Heart right ventricle (tissue), 16 donors: ENCODE results near the gene LARP4B. TPM values are rescaled to one million over a fixed set of nuclear protein-coding genes. Genes with fewer than 3 reads are reported as not detected.

Experiments
- ATAC-seq, 8 donors: fragments of 200-7000 bp; cut with Tn5 transposase; one replicate each; pipeline ENCODE4 v1.9.1; 2020; ENCODE audit warnings: mild to moderate bottlenecking in 8 of 8, moderate library complexity in 8 of 8, moderate number of reproducible peaks in 1 of 8
- DNase-seq, 2 donors: peaks; one replicate each; pipeline ENCODE4 v3.0.0-alpha.2; 2020
- H3K27ac ChIP-seq, 10 donors: fragments of 200-600 bp; sonication (generic) in 2 of 10; one replicate each; pipeline versions ENCODE4 v1.5.0 to v1.8.0; 2020 to 2022; ENCODE audit warnings: mild to moderate bottlenecking in 3 of 10
- H3K27me3 ChIP-seq, 7 donors: fragments of 200-600 bp; one replicate each; pipeline ENCODE4 v1.8.0; 2021 to 2022; ENCODE audit warnings: mild to moderate bottlenecking in 2 of 7
- H3K36me3 ChIP-seq, 9 donors: fragments of 200-600 bp; sonication (generic) in 1 of 9; one replicate each; pipeline versions ENCODE4 v1.5.0 to v1.8.0; 2020 to 2022; ENCODE audit warnings: mild to moderate bottlenecking in 2 of 9
- H3K4me1 ChIP-seq, 9 donors: fragments of 200-600 bp; sonication (generic) in 1 of 9; one replicate each; pipeline versions ENCODE4 v1.5.0 to v1.8.0; 2020 to 2022; ENCODE audit warnings: mild to moderate bottlenecking in 4 of 9
- H3K4me3 ChIP-seq, 10 donors: fragments of 200-600 bp; sonication (generic) in 2 of 10; one replicate each; pipeline versions ENCODE4 v1.5.0 to v1.8.0; 2020 to 2022; ENCODE audit warnings: mild to moderate bottlenecking in 7 of 10, moderate library complexity in 2 of 10
- H3K9me3 ChIP-seq, 11 donors: fragments of 200-600 bp in 10 of 11; sonication (generic) in 2 of 11; one replicate each; pipeline versions ENCODE4 v1.5.0 to v1.8.0; 2013 to 2022; ENCODE audit warnings: mild to moderate bottlenecking in 2 of 11, control low read depth in 1 of 11, moderate library complexity in 1 of 11
- CTCF ChIP-seq, 9 donors: fragments of 200-600 bp; sonication (generic) in 2 of 9; IDR thresholded peaks; one replicate each; pipeline versions ENCODE4 v1.5.0 to v1.8.0; 2021 to 2022; ENCODE audit warnings: antibody characterized with exemption in 9 of 9, mild to moderate bottlenecking in 5 of 9, moderate library complexity in 1 of 9
- WGBS, 2 donors: extraction: QIAGEN DNeasy Blood & Tissue Kit; methylation state at CpG; one replicate each; pipeline ENCODE4 v1.1.7; 2013; ENCODE audit warnings: inconsistent platforms in 1 of 2; 5-methylcytosine and 5-hydroxymethylcytosine counted together
- intact Hi-C, 10 donors: fragments of 100-400 bp; cut with DNase I; formaldehyde crosslinking; loops; one replicate each; pipeline versions ENCODE4 v1.11.1 to v1.14.2; 2022
- polyA plus RNA-seq, 2 donors: library from polyadenylated mRNA; stranded (reverse); fragments of 200-250 nt; gene quantifications; one replicate each; pipeline ENCODE4 v1.2.3, GENCODE V29; 2013
- total RNA-seq, 10 donors: library from RNA; stranded (reverse); fragmentation: NEBNext Ultra II Directional in 3 of 10; extraction: Animal tissue kit (Norgen Biotek cat#: 25700) in 3 of 10; gene quantifications; one replicate each; pipeline versions ENCODE4 v1.2.1 to v1.2.4, GENCODE V29; 2021 to 2023
- donor health status: Arrhythmogenic right ventricular cardiomyopathy.
- donor health status: ischemic (EF 13 %, LVEDD 7.1; RV severe dilation, severe dysfunction).
- donor health status: healthy with polysubstance abuse.
- donor health status: DM: no; HTN: yes; CAD: no.
- donor health status: DM: no; HTN: no; CAD: no.
- donor health status: ischemic (EF 25% LVEDD 6.9; RV normal size, moderate dysfunction).
- donor health status: ischemic (EF 25% LVEDD 5.7; RV mildly dilated, moderate dysfunction).
- donor health status: healthy.
- donor health status: DM: yes; HTN: yes; CAD: no.
- donor health status: Ischemic cardiomyopathy.
- donor health status: ischemic (EF 35%, LVEDD 5.7; RV mildly dilated, moderate dysfunction).
- donor health status: nonischemic (EF 11% LVEDD 7.7; RV severe dilation, severe dysfunction).
- donor health status: DM: yes; HTN: yes; CAD: no.
- donor health status: PGD.
- donor health status: ischemic (EF 29% LVEDD 5.4; RV normal size, mild dysfunction).
- donor health status: nonischemic (EF 23%, LVEDD 6.1; RV moderate dilation, normal function).

LARP4B gene
- total and polyA plus RNA-seq, 12 donors: 10.6 to 82.6 (median 61.9) TPM

GRCh38 chr10:870564-871166 is 60.8 kb downstream of the LARP4B start:
- Histone ChIP-seq H3K27me3 (no peaks in the 10 kb centered on the region), H3K4me3 (no peak overlapping the region), H3K9me3 (no peaks in the 10 kb centered on the region), H3K4me1 (peaks cover 5 to 70% (median 48%) of the 10 kb centered on the region in 9 donors), H3K36me3 (peaks cover 0 to 62% (median 6%) of the 10 kb centered on the region in 9 donors), H3K27ac (peak overlapping the region in 5 of 10 donors; percentile 8 to 73 (median 61))
- WGBS, 2 donors: 88 to 91% methylated on average over 7 of the region's 7 CpGs
- intact Hi-C loops: loop anchor here in 1 of 10 donors (5.0 kb wide), 1 partner anchor 62 kb away; the partner anchor contains the start of gene LARP4B
- ATAC-seq (no peak), DNase-seq (no peak)
- TF ChIP-seq CTCF (IDR thresholded peaks at IDR 0.05): no peak

- WGBS, 2 donors: 24 to 53% methylated on average over 3 of the region's 3 CpGs
- no peak for ATAC-seq
- peaks cover 5 to 73% (median 48%) of the 10 kb centered on the region in 9 donors for H3K4me1 ChIP-seq
- H3K9me3 ChIP-seq: no peaks in the 10 kb centered on the region
- H3K27ac ChIP-seq: peak overlapping the region in 8 of 10 donors; percentile 21 to 75 (median 49)
- no peak overlapping the region for H3K4me3 ChIP-seq
- DNase-seq: no peak
- H3K27me3 ChIP-seq: no peaks in the 10 kb centered on the region
- intact Hi-C loops: loop anchor here in 2 of 10 donors (10.0 kb wide), 1 partner anchor 56 kb away; no protein-coding TSS in a partner anchor
- peaks cover 0 to 60% (median 5%) of the 10 kb centered on the region in 9 donors for H3K36me3 ChIP-seq
- TF ChIP-seq CTCF (IDR thresholded peaks at IDR 0.05): no peak
Measured at GRCh38 chr10:869171-869570, 62.3 kb downstream of the LARP4B start.

GRCh38 chr10:867807-868206 is 63.7 kb downstream of the LARP4B start:
- peaks cover 0 to 61% (median 13%) of the 10 kb centered on the region in 9 donors for H3K36me3 ChIP-seq
- DNase-seq (no peak), ATAC-seq (peak in 4 of 8 donors; percentile 23 to 40 (median 32))
- H3K27me3 ChIP-seq: no peaks in the 10 kb centered on the region
- H3K4me3 ChIP-seq: peak overlapping the region in 1 of 10 donors; percentile 1
- H3K4me1 ChIP-seq: peaks cover 5 to 73% (median 48%) of the 10 kb centered on the region in 9 donors
- intact Hi-C loops: loop anchor here in 2 of 10 donors (10.0 kb wide), 1 partner anchor 57 kb away; no protein-coding TSS in a partner anchor
- WGBS, 2 donors: 41 to 55% methylated on average over 6 of the region's 6 CpGs
- H3K27ac ChIP-seq: peak overlapping the region in 8 of 10 donors; percentile 2 to 75 (median 57)
- no peaks in the 10 kb centered on the region for H3K9me3 ChIP-seq
- TF ChIP-seq CTCF (IDR thresholded peaks at IDR 0.05): no peak

- H3K27ac ChIP-seq: peak overlapping the region in 8 of 10 donors; percentile 2 to 75 (median 57)
Measured at GRCh38 chr10:866577-866941, 64.9 kb downstream of the LARP4B start.

More at GRCh38 chr10:866577-866941, 64.9 kb downstream of the LARP4B start:
- H3K36me3 ChIP-seq: peaks cover 0 to 62% (median 22%) of the 10 kb centered on the region in 9 donors
- H3K4me3 ChIP-seq: no peak overlapping the region
- peaks cover 5 to 62% (median 48%) of the 10 kb centered on the region in 9 donors for H3K4me1 ChIP-seq
- intact Hi-C loops: loop anchor here in 2 of 10 donors (10.0 kb wide), 1 partner anchor 58 kb away; no protein-coding TSS in a partner anchor
- no peaks in the 10 kb centered on the region for H3K27me3 ChIP-seq
- no peak for TF ChIP-seq CTCF (IDR thresholded peaks at IDR 0.05)
- 47 to 66% methylated on average over 4 of the region's 4 CpGs for WGBS, 2 donors
- ATAC-seq (peak; percentile 14 to 71 (median 62)), DNase-seq (no peak)
- no peaks in the 10 kb centered on the region for H3K9me3 ChIP-seq
